Measurements from ENCODE around the gene COL4A1.

DNA sequence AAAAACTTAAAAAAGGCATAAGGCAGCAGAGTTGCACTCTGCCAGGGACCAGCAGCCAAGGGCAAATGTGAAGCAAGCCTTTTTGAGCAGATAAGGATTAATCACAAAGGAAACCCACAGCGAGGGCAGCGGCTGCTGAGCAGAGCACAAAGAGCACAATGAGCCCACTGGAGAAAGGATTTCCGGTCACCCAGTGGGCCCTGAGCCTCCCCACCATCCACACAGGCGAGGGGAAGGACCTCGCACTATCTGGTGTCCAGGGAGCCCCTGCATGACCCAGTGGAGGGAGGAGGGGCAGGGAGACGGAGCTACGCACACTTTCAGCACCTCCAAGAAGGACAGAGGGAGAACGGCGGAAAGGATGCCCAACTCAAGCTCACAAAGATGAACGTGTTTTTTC, 40.0 kb downstream of the COL4A1 start:
- TF ChIP-seq EZH2 (IDR thresholded peaks at IDR 0.05; ENCODE audit: insufficient read depth, poor library complexity, severe bottlenecking), result no peak
- no peak for TF ChIP-seq EZH2phosphoT487 (IDR thresholded peaks at IDR 0.05; ENCODE audit: insufficient read depth, low read depth)

Data from GM23248 (cell line).